Gastrocnemius medialis (tissue), 4 donors: ENCODE data around the gene ZC2HC1B.

Source experiments
- POLR2A ChIP-seq, 2 donors: fragments of 450-650 bp; IDR thresholded peaks; one replicate each; pipeline ENCODE4 v1.6.1; 2017; ENCODE audit warnings: antibody characterized with exemption in 2 of 2, mild to moderate bottlenecking in 2 of 2, moderate library complexity in 2 of 2
- TF ChIP-seq, protein P1 (sequence below), 5 experiments: fragments of 450-650 bp in 3 of 5; fragments of 200-600 bp in 2 of 5; sonication (generic) in 2 of 5; IDR thresholded peaks in 4 of 5; conservative IDR thresholded peaks in 1 of 5; 1 replicate in 4 of 5; 2 replicates in 1 of 5; pipeline ENCODE4 v1.5.1; 2016 to 2019; ENCODE audit warnings: antibody characterized with exemption in 5 of 5, mild to moderate bottlenecking in 3 of 5, moderate library complexity in 3 of 5

GRCh38 chr6:143842902-143843676 is 21.2 kb upstream of the ZC2HC1B start, which contains the start of gene LTV1:
- TF ChIP-seq, protein P1, sequence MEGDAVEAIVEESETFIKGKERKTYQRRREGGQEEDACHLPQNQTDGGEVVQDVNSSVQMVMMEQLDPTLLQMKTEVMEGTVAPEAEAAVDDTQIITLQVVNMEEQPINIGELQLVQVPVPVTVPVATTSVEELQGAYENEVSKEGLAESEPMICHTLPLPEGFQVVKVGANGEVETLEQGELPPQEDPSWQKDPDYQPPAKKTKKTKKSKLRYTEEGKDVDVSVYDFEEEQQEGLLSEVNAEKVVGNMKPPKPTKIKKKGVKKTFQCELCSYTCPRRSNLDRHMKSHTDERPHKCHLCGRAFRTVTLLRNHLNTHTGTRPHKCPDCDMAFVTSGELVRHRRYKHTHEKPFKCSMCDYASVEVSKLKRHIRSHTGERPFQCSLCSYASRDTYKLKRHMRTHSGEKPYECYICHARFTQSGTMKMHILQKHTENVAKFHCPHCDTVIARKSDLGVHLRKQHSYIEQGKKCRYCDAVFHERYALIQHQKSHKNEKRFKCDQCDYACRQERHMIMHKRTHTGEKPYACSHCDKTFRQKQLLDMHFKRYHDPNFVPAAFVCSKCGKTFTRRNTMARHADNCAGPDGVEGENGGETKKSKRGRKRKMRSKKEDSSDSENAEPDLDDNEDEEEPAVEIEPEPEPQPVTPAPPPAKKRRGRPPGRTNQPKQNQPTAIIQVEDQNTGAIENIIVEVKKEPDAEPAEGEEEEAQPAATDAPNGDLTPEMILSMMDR (IDR thresholded peaks at IDR 0.05 in 4 of 5, conservative IDR thresholded peaks at IDR 0.05 in 1 of 5): peak in 1 of 5 experiments; percentile 15
- peak; percentile 51 to 53 for TF ChIP-seq POLR2A (IDR thresholded peaks at IDR 0.05)
